ENCODE results near the gene PIGS.
A peak's percentile ranks its signal among the peaks of the same experiment; 100 is the strongest.

PIGS gene

GRCh38 chr17:28598389-28598788 is 27.1 kb upstream of the PIGS start:
- H3K4me3 ChIP-seq (ENCODE audit: low read depth, low read length) = peak overlapping the region; percentile 84
- no peak for DNase-seq (ENCODE audit: low read depth)
- TF ChIP-seq POLR2A (IDR thresholded peaks at IDR 0.05; ENCODE audit: extremely low read depth, insufficient read length) (no peak), MAX (IDR thresholded peaks at IDR 0.05; ENCODE audit: low read depth, low read length) (no peak), CTCF (IDR thresholded peaks at IDR 0.05; ENCODE audit: low read depth, low read length) (no peak), MYC (IDR thresholded peaks at IDR 0.05; ENCODE audit: low read depth, low read length) (no peak)

- peak overlapping the region; percentile 84 for H3K4me3 ChIP-seq (ENCODE audit: low read depth, low read length)
- peak; percentile 28 for DNase-seq (ENCODE audit: low read depth)
- TF ChIP-seq CTCF (IDR thresholded peaks at IDR 0.05; ENCODE audit: low read depth, low read length) = no peak
- no peak for TF ChIP-seq MAX (IDR thresholded peaks at IDR 0.05; ENCODE audit: low read depth, low read length)
- TF ChIP-seq MYC (IDR thresholded peaks at IDR 0.05; ENCODE audit: low read depth, low read length) = no peak
- no peak for TF ChIP-seq POLR2A (IDR thresholded peaks at IDR 0.05; ENCODE audit: extremely low read depth, insufficient read length)
Observed at GRCh38 chr17:28597606-28598383, 26.5 kb upstream of the PIGS start.

GRCh38 chr17:28592260-28592659 is 20.9 kb upstream of the PIGS start:
- DNase-seq (ENCODE audit: low read depth) = no peak
- TF ChIP-seq CTCF (IDR thresholded peaks at IDR 0.05; ENCODE audit: low read depth, low read length) (no peak), MYC (IDR thresholded peaks at IDR 0.05; ENCODE audit: low read depth, low read length) (no peak), MAX (IDR thresholded peaks at IDR 0.05; ENCODE audit: low read depth, low read length) (no peak), POLR2A (IDR thresholded peaks at IDR 0.05; ENCODE audit: extremely low read depth, insufficient read length) (no peak)
- no peak overlapping the region for H3K4me3 ChIP-seq (ENCODE audit: low read depth, low read length)

- DNase-seq (ENCODE audit: low read depth) = no peak
- no peak overlapping the region for H3K4me3 ChIP-seq (ENCODE audit: low read depth, low read length)
- TF ChIP-seq CTCF (IDR thresholded peaks at IDR 0.05; ENCODE audit: low read depth, low read length) = no peak
- no peak for TF ChIP-seq POLR2A (IDR thresholded peaks at IDR 0.05; ENCODE audit: extremely low read depth, insufficient read length)
- no peak for TF ChIP-seq MYC (IDR thresholded peaks at IDR 0.05; ENCODE audit: low read depth, low read length)
- TF ChIP-seq MAX (IDR thresholded peaks at IDR 0.05; ENCODE audit: low read depth, low read length) = no peak
Observed at GRCh38 chr17:28585851-28586250, 14.5 kb upstream of the PIGS start.

- TF ChIP-seq MAX (IDR thresholded peaks at IDR 0.05; ENCODE audit: low read depth, low read length) (no peak), CTCF (IDR thresholded peaks at IDR 0.05; ENCODE audit: low read depth, low read length) (no peak), MYC (IDR thresholded peaks at IDR 0.05; ENCODE audit: low read depth, low read length) (no peak), POLR2A (IDR thresholded peaks at IDR 0.05; ENCODE audit: extremely low read depth, insufficient read length) (no peak)
- H3K4me3 ChIP-seq (ENCODE audit: low read depth, low read length) = no peak overlapping the region
- DNase-seq (ENCODE audit: low read depth) = no peak
Observed at GRCh38 chr17:28584434-28584833, 13.1 kb upstream of the PIGS start.

Data from NB4 (cell line).